GM10248 (cell line): Measurements from ENCODE around the gene SLC1A2.

Experiments used
- CTCF ChIA-PET: fragments of 300-600 bp; sonication (Branson Sonifier 250); formaldehyde crosslinking; extraction: SDS; loops from one replicate; lab custom pipeline; 2021; ENCODE audit warnings: antibody characterized with exemption; lab: Yijun Ruan, JAX
- POLR2A ChIA-PET: fragments of 350-650 bp; sonication (Branson Sonifier 250); formaldehyde crosslinking; extraction: SDS; loops from one replicate; lab custom pipeline; 2020; ENCODE audit warnings: antibody characterized with exemption; lab: Yijun Ruan, JAX
- DNase-seq: peaks from one replicate; pipeline ENCODE4 v3.0.0; 2012; ENCODE audit errors: extremely low spot score
- TF ChIP-seq, protein P1 (sequence below): IDR thresholded peaks from 2 replicates; pipeline ENCODE4 v1.5.1; 2012; ENCODE audit warnings: mild to moderate bottlenecking, low read depth; ENCODE audit errors: extremely low read depth, missing control alignments, control extremely low read depth

SLC1A2 gene

DNA sequence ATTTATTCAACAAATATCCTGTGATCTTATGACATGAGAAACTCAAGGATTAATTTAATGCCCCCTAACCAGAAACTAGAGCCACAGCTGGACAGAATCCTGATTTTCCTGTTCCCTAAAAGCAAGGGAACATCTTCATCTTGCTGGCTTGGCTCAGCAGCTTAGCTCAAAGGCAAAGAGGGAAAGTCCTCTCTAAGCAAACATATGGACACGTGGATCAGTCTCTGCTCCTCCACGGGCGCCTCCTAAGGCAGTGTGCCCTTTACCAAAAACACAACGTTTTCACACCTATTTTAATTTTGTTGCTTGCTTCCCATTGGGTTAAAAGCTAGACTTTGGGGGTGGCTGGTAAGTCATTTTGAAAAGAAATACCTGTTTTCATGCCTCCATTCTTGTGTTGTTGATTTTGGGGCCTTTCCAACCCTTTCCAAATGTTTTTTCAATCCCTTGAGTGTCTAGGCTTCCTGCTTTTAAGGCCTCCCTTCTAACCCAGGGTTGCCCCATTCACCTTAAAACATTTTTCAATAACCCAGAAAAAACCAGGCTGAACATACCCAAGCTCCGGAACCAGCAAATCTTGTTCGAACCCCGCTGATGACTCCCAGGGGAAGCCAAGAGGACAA is 15.5 kb downstream of the SLC1A2 start:
- CTCF ChIA-PET: interaction anchor here (0.8 to 4.9 kb wide), 12 partner anchors 9 to 911 kb away, joined by 3 to 19 read pairs (median 6); partner anchors contain the start of gene ELF5
- DNase-seq: no peak
- POLR2A ChIA-PET: no interaction called here
- TF ChIP-seq, protein P1, sequence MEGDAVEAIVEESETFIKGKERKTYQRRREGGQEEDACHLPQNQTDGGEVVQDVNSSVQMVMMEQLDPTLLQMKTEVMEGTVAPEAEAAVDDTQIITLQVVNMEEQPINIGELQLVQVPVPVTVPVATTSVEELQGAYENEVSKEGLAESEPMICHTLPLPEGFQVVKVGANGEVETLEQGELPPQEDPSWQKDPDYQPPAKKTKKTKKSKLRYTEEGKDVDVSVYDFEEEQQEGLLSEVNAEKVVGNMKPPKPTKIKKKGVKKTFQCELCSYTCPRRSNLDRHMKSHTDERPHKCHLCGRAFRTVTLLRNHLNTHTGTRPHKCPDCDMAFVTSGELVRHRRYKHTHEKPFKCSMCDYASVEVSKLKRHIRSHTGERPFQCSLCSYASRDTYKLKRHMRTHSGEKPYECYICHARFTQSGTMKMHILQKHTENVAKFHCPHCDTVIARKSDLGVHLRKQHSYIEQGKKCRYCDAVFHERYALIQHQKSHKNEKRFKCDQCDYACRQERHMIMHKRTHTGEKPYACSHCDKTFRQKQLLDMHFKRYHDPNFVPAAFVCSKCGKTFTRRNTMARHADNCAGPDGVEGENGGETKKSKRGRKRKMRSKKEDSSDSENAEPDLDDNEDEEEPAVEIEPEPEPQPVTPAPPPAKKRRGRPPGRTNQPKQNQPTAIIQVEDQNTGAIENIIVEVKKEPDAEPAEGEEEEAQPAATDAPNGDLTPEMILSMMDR: no peak

DNA sequence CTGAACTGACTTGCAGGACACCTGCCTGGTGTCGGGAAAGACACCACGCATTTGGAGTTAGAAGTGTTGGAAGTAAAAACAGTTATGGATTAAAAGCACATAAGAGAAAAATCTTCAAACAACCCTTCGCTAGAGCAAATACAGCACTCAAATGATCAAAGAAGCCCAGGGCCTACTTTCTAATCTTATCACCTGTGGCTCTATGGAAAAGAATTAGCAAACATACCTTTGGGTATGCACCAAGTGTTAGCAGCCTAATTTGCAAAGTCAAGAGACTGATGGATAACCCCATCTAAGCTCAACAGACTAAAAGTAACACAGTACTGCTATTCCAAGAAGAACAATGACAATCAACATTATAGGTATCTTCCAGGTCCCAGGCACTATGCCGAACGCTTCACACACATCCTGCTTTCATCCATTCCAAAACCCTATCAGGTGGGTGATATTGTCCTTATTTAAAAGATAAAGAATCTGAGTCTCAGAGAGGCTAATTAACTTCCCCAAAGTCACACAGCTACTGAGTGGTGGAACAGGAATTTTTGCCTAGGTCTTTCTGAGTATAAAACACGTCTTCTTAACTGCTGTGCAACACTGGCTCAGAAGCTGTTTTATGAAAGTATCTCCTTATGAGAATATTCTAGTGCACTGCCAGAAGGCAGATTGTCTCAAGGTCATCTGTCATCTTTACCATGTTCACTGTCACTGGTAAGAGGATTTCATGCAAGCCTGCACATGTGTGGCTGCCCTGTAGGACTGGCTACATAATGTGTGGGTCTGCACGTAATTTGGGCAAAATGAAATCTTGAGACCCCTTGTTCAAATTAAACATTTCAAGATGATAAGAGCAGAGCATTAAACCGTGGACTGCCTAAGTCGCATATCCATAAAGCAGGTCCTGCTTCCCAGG is 16.4 kb downstream of the SLC1A2 start:
- DNase-seq: no peak
- TF ChIP-seq, protein P1: no peak
- ChIA-PET CTCF (interaction anchor here (0.8 to 4.9 kb wide), 9 partner anchors 9 to 910 kb away, joined by 3 to 19 read pairs (median 5); partner anchors contain the start of gene ELF5), POLR2A (no interaction called here)

DNA sequence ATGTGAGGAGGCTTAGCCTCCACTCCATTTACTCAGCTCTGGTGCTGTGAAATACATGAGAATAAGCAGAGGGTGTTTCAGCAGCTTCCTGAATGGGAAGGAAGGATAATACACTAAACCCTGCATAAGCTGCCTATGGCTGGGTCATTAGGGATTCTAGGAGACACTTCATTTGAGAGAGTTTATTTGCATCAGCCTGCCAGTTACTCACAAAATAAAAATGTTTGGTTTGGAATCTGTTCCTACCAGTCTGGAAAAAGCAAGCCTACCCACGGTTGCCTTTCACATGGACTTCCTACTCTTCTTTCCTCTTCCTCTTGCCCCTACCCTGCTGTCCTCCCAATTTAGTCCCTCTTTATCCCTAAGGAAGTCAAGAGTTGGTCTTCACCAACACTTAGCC is 20.5 kb downstream of the SLC1A2 start:
- ChIA-PET POLR2A (no interaction called here), CTCF (interaction anchor here (1.9 kb wide), 1 partner anchor 11 kb away, joined by 7 read pairs; no protein-coding TSS in a partner anchor)
- TF ChIP-seq, protein P1: no peak
- no peak for DNase-seq

DNA sequence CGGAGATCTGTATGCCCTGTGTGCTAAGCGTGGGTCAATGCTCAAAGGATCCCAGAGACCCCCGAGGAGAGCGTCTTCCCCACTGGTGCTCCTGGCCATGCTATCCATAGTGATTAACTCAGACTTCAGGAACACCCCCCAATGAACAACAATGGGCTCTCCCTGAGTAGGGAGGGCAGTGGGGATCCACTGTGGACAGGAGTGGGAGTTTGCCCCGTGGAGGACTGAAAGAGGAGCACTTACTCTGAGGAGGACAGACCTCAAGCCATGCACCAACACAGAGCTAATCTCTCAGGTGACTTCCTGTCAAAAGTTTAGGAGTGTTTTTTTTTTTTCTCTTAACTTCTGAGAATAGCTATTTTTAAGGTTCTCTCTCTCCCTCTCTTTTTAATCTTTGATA is 24.4 kb downstream of the SLC1A2 start:
- POLR2A ChIA-PET: interaction anchor here (0.7 kb wide), 1 partner anchor 723 kb away, joined by 4 read pairs; no protein-coding TSS in a partner anchor
- TF ChIP-seq, protein P1: no peak
- no peak for DNase-seq

DNA sequence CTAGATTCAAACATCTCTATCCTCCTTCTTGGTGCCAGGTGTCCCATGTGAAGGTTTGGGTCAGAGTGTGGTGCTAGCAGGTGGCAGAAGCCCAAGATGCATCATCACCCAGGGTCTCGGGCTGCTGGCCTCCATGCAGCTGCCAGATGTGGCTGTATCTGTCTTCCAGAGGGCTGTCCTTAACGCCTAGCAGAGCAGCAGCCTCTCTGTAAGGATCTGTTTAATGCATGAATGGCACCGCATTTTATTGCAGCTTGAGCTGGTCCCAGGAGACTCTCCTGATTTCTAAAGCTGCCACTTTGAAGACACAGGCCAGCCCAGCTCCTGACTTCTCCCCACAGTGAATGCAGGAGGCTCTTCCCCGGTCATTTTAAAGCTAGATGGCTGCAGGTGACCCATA is 26.3 kb downstream of the SLC1A2 start:
- no peak for DNase-seq
- CTCF ChIA-PET: interaction anchor here (1.1 to 10.1 kb wide), 21 partner anchors 10 to 880 kb away, joined by 3 to 107 read pairs (median 6); partner anchors contain the start of gene ELF5
- TF ChIP-seq, protein P1: no peak
- POLR2A ChIA-PET: interaction anchor here (0.5 kb wide), 1 partner anchor 218 kb away, joined by 3 read pairs; no protein-coding TSS in a partner anchor

More for the DNA sequence above, 24.4 kb downstream of the SLC1A2 start:
- CTCF ChIA-PET: interaction anchor here (0.7 to 10.1 kb wide), 11 partner anchors 10 to 882 kb away, joined by 3 to 107 read pairs (median 5); partner anchors contain the start of gene ELF5
